DOHH2 (cell line): Measurements from ENCODE around the gene ERO1B.

Experiments
- H3F3A ChIP-seq: fragments of 200-600 bp; sonication (generic), shearing (Covaris generic); 2 replicates; pipeline ENCODE4 v1.6.0; 2016; ENCODE audit warnings: antibody characterized with exemption, mild to moderate bottlenecking; ENCODE audit not compliant: control insufficient read depth, insufficient read depth
- H3K27ac ChIP-seq: fragments of 200-600 bp; sonication (generic); 2 replicates; pipeline ENCODE4 v1.5.1; 2014; ENCODE audit warnings: low read depth, mild to moderate bottlenecking, low read length, moderate library complexity
- H3K27me3 ChIP-seq: fragments of 200-600 bp; sonication (generic); 2 replicates; pipeline ENCODE4 v1.6.1; 2014; ENCODE audit warnings: mild to moderate bottlenecking, low read length, mixed read lengths; ENCODE audit not compliant: control insufficient read depth
- H3K36me3 ChIP-seq: fragments of 200-600 bp; sonication (generic); 2 replicates; pipeline ENCODE4 v1.6.1; 2014; ENCODE audit warnings: mild to moderate bottlenecking, low read length, moderate library complexity, mixed read lengths; ENCODE audit not compliant: control insufficient read depth
- H3K4me1 ChIP-seq: fragments of 200-600 bp; sonication (generic); 2 replicates; pipeline ENCODE4 v1.6.1; 2014; ENCODE audit warnings: mild to moderate bottlenecking, low read length, mixed read lengths; ENCODE audit not compliant: control insufficient read depth
- H3K4me2 ChIP-seq: fragments of 200-600 bp; sonication (generic); 2 replicates; pipeline ENCODE4 v1.6.0; 2014; ENCODE audit warnings: mild to moderate bottlenecking, low read length, moderate library complexity
- H3K4me3 ChIP-seq: fragments of 200-600 bp; sonication (generic); 2 replicates; pipeline ENCODE4 v1.5.1; 2014; ENCODE audit warnings: mild to moderate bottlenecking, low read length, mixed read lengths
- H3K79me2 ChIP-seq: fragments of 200-600 bp; sonication (generic); 2 replicates; pipeline ENCODE4 v1.6.1; 2014; ENCODE audit warnings: mild to moderate bottlenecking, low read length, mixed read lengths; ENCODE audit not compliant: control insufficient read depth
- H3K9me2 ChIP-seq: fragments of 200-600 bp; sonication (generic); replicated peaks from 2 replicates; pipeline ENCODE4 v1.6.1; 2014; ENCODE audit warnings: mild to moderate bottlenecking, low read length, mixed read lengths; ENCODE audit not compliant: control insufficient read depth
- H3K9me3 ChIP-seq: fragments of 200-600 bp; sonication (generic); 2 replicates; pipeline ENCODE4 v1.6.1; 2014; ENCODE audit warnings: antibody characterized with exemption, low read length, mixed read lengths; ENCODE audit not compliant: control insufficient read depth, insufficient read depth
- H4K20me1 ChIP-seq: fragments of 200-600 bp; sonication (generic); 2 replicates; pipeline ENCODE4 v1.6.0; 2014; ENCODE audit warnings: low read depth, mild to moderate bottlenecking, antibody characterized with exemption, low read length, moderate library complexity; ENCODE audit not compliant: control insufficient read depth, insufficient read depth
- EZH2phosphoT487 ChIP-seq: fragments of 200-600 bp; sonication (generic); IDR thresholded peaks from 2 replicates; pipeline ENCODE4 v1.6.1; 2017; ENCODE audit warnings: borderline replicate concordance, mild to moderate bottlenecking, antibody characterized with exemption, low read length, moderate library complexity, mixed read lengths
- TF ChIP-seq, protein P1 (sequence below): fragments of 200-600 bp; sonication (generic); IDR thresholded peaks from one replicate; pipeline ENCODE4 v1.5.1; 2014; ENCODE audit warnings: antibody characterized with exemption, mild to moderate bottlenecking, low read depth, low read length; ENCODE audit not compliant: poor library complexity, severe bottlenecking

Gene ERO1B

DNA sequence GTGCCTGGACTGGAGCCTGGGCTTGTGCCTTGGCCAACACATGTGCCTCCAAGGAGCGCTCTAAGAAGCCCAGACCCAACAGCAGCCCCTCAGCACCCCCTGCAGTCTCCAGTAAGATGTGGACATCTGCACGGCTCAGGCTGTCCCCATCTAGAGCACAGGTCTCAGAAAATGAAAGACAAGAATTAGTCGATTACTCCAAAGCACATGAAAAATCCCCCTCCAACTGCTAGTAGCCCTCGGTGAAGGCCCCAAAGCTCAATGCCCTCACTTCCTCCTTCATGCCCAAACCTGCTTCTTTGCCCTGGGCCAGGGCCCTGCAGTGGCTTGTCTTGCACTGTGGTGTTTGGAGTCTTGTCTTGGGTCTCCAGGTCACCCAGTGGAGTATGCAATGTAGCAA is 21.9 kb upstream of the ERO1B start:
- no peaks in the 10 kb centered on the region for H3K79me2 ChIP-seq
- no peak overlapping the region for H3K4me2 ChIP-seq
- H3K27me3 ChIP-seq: no peaks in the 10 kb centered on the region
- TF ChIP-seq, protein P1, sequence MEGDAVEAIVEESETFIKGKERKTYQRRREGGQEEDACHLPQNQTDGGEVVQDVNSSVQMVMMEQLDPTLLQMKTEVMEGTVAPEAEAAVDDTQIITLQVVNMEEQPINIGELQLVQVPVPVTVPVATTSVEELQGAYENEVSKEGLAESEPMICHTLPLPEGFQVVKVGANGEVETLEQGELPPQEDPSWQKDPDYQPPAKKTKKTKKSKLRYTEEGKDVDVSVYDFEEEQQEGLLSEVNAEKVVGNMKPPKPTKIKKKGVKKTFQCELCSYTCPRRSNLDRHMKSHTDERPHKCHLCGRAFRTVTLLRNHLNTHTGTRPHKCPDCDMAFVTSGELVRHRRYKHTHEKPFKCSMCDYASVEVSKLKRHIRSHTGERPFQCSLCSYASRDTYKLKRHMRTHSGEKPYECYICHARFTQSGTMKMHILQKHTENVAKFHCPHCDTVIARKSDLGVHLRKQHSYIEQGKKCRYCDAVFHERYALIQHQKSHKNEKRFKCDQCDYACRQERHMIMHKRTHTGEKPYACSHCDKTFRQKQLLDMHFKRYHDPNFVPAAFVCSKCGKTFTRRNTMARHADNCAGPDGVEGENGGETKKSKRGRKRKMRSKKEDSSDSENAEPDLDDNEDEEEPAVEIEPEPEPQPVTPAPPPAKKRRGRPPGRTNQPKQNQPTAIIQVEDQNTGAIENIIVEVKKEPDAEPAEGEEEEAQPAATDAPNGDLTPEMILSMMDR: peak; percentile 43
- no peak for TF ChIP-seq EZH2phosphoT487
- H3K9me3 ChIP-seq: no peaks in the 10 kb centered on the region
- H3K9me2 ChIP-seq: no peaks in the 10 kb centered on the region
- H3K36me3 ChIP-seq: no peaks in the 10 kb centered on the region
- H3F3A ChIP-seq: no peaks in the 10 kb centered on the region
- no peaks in the 10 kb centered on the region for H4K20me1 ChIP-seq
- H3K4me1 ChIP-seq: 0 out of 2 replicates have a peak, but pooled peaks cover 3% of the 10 kb centered on the region
- no peak overlapping the region for H3K27ac ChIP-seq
- H3K4me3 ChIP-seq: no peak overlapping the region

DNA sequence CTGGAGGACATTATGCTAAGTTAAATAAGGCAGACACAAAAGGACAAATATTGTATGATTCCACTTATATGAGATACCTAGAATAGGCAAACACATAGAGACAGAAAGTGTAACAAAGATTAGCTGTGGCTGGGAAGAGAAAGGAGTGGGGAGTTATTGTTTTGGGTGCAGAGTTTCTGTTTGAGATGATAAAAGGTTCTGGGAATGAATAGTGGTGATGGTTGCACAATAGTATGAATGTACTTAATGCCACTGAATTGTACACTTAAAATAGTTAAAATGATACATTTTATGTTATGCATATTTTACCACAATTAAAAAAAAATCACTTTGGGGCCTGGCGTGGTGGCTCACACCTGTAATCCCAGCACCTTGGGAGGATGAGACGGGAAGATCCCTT is 21.2 kb upstream of the ERO1B start:
- Histone ChIP-seq H3K9me2 (no peaks in the 10 kb centered on the region), H3K4me2 (no peak overlapping the region), H3K27me3 (no peaks in the 10 kb centered on the region), H3K79me2 (no peaks in the 10 kb centered on the region), H3K27ac (no peak overlapping the region), H3K36me3 (no peaks in the 10 kb centered on the region), H3K9me3 (no peaks in the 10 kb centered on the region), H4K20me1 (no peaks in the 10 kb centered on the region), H3K4me3 (no peak overlapping the region), H3F3A (no peaks in the 10 kb centered on the region), H3K4me1 (0 out of 2 replicates have a peak, but pooled peaks cover 3% of the 10 kb centered on the region)
- TF ChIP-seq, protein P1: no peak
- no peak for TF ChIP-seq EZH2phosphoT487

DNA sequence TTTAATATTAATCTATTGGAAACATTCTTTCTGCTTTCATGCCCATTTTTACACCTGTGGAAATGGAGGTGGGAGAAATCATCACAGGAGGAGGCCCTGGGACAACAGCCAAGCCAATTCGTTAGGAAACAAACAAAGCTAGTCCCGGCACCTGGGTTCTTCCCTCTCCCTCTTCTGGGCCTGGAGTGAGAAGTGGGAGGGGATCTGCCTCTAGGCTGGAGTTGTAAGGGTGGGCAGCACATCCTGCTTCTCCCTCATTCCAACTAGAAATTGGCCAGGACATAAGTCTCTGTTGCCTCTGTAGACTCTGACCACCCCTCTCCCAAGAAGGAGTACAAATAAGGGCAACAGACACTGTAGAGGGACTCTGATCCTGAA is 20.2 kb upstream of the ERO1B start:
- H3K27me3 ChIP-seq: no peaks in the 10 kb centered on the region

More for the DNA sequence above, 20.2 kb upstream of the ERO1B start:
- Histone ChIP-seq H3K27ac (no peak overlapping the region), H3K36me3 (no peaks in the 10 kb centered on the region), H3K9me2 (no peaks in the 10 kb centered on the region), H3K4me1 (0 out of 2 replicates have a peak, but pooled peaks cover 3% of the 10 kb centered on the region), H3K79me2 (no peaks in the 10 kb centered on the region), H3K4me3 (no peak overlapping the region), H3K9me3 (no peaks in the 10 kb centered on the region), H3K4me2 (no peak overlapping the region), H4K20me1 (no peaks in the 10 kb centered on the region), H3F3A (no peaks in the 10 kb centered on the region)
- no peak for TF ChIP-seq EZH2phosphoT487
- TF ChIP-seq, protein P1: no peak
